ENCODE measurements around the gene CPN2. TPM values are rescaled to one million over a fixed set of nuclear protein-coding genes. Genes with fewer than 3 reads are reported as not detected.

CPN2 gene
- total RNA-seq, 1 donor from 2014 or later: not detected

- Histone ChIP-seq H3K36me3 (ENCODE audit: control insufficient read depth, insufficient read depth, low read length) (no peaks in the 10 kb centered on the region), H3K27me3 (ENCODE audit: control insufficient read depth, insufficient read depth, low read length) (peaks cover 5% of the 10 kb centered on the region), H3K4me3 (ENCODE audit: low read depth, low read length) (no peak overlapping the region)
- no peak for TF ChIP-seq CTCF (IDR thresholded peaks at IDR 0.05; ENCODE audit: insufficient read depth, low read length, severe bottlenecking)
- no peak for FAIRE-seq
- DNase-seq (ENCODE audit: low read depth): no peak
Observed at GRCh38 chr3:194350726-194351071, 429 bp downstream of the CPN2 start.

GRCh38 chr3:194348354-194348753 lies 2.8 kb downstream of the CPN2 start:
- peaks cover 5% of the 10 kb centered on the region for H3K27me3 ChIP-seq (ENCODE audit: control insufficient read depth, insufficient read depth, low read length)
- DNase-seq (ENCODE audit: low read depth) (no peak), FAIRE-seq (no peak)
- no peaks in the 10 kb centered on the region for H3K36me3 ChIP-seq (ENCODE audit: control insufficient read depth, insufficient read depth, low read length)
- no peak for TF ChIP-seq CTCF (IDR thresholded peaks at IDR 0.05; ENCODE audit: insufficient read depth, low read length, severe bottlenecking)
- H3K4me3 ChIP-seq (ENCODE audit: low read depth, low read length): no peak overlapping the region

- no peak overlapping the region for H3K4me3 ChIP-seq (ENCODE audit: low read depth, low read length)
- H3K27me3 ChIP-seq (ENCODE audit: control insufficient read depth, insufficient read depth, low read length): peaks cover 12% of the 10 kb centered on the region
- no peaks in the 10 kb centered on the region for H3K36me3 ChIP-seq (ENCODE audit: control insufficient read depth, insufficient read depth, low read length)
- FAIRE-seq: no peak
- no peak for TF ChIP-seq CTCF (IDR thresholded peaks at IDR 0.05; ENCODE audit: insufficient read depth, low read length, severe bottlenecking)
- no peak for DNase-seq (ENCODE audit: low read depth)
Observed at GRCh38 chr3:194346621-194347020, 4.5 kb downstream of the CPN2 start.

GRCh38 chr3:194346035-194346434 lies 5.1 kb downstream of the CPN2 start:
- Histone ChIP-seq H3K4me3 (ENCODE audit: low read depth, low read length) (no peak overlapping the region), H3K36me3 (ENCODE audit: control insufficient read depth, insufficient read depth, low read length) (no peaks in the 10 kb centered on the region), H3K27me3 (ENCODE audit: control insufficient read depth, insufficient read depth, low read length) (peaks cover 12% of the 10 kb centered on the region)
- TF ChIP-seq CTCF (IDR thresholded peaks at IDR 0.05; ENCODE audit: insufficient read depth, low read length, severe bottlenecking): no peak
- DNase-seq (ENCODE audit: low read depth): no peak
- FAIRE-seq: no peak

GRCh38 chr3:194344012-194344411 lies 7.1 kb downstream of the CPN2 start:
- FAIRE-seq (no peak), DNase-seq (ENCODE audit: low read depth) (peak; percentile 55)
- H3K36me3 ChIP-seq (ENCODE audit: control insufficient read depth, insufficient read depth, low read length): no peaks in the 10 kb centered on the region
- peak; percentile 92 for TF ChIP-seq CTCF (IDR thresholded peaks at IDR 0.05; ENCODE audit: insufficient read depth, low read length, severe bottlenecking)
- no peak overlapping the region for H3K4me3 ChIP-seq (ENCODE audit: low read depth, low read length)
- H3K27me3 ChIP-seq (ENCODE audit: control insufficient read depth, insufficient read depth, low read length): peaks cover 12% of the 10 kb centered on the region

GRCh38 chr3:194343561-194343893 lies 7.6 kb downstream of the CPN2 start:
- peaks cover 12% of the 10 kb centered on the region for H3K27me3 ChIP-seq (ENCODE audit: control insufficient read depth, insufficient read depth, low read length)
- TF ChIP-seq CTCF (IDR thresholded peaks at IDR 0.05; ENCODE audit: insufficient read depth, low read length, severe bottlenecking): no peak
- no peak overlapping the region for H3K4me3 ChIP-seq (ENCODE audit: low read depth, low read length)
- no peaks in the 10 kb centered on the region for H3K36me3 ChIP-seq (ENCODE audit: control insufficient read depth, insufficient read depth, low read length)
- DNase-seq (ENCODE audit: low read depth): no peak
- no peak for FAIRE-seq
